ENCODE measurements around the gene PYCR2.

The PYCR2 gene

GRCh38 chr1:225897595-225898514 lies 26.2 kb downstream of the PYCR2 start:
- H3K4me1 ChIP-seq: no peaks in the 10 kb centered on the region
- no peak for DNase-seq
- no peaks in the 10 kb centered on the region for H3K27me3 ChIP-seq
- no peaks in the 10 kb centered on the region for H3K9me3 ChIP-seq
- TF ChIP-seq CTCF (IDR thresholded peaks at IDR 0.05; ENCODE audit: low read depth, low read length): no peak
- no peak overlapping the region for H3K4me3 ChIP-seq (ENCODE audit: low read depth, low read length)
- no peaks in the 10 kb centered on the region for H3K36me3 ChIP-seq

DNA sequence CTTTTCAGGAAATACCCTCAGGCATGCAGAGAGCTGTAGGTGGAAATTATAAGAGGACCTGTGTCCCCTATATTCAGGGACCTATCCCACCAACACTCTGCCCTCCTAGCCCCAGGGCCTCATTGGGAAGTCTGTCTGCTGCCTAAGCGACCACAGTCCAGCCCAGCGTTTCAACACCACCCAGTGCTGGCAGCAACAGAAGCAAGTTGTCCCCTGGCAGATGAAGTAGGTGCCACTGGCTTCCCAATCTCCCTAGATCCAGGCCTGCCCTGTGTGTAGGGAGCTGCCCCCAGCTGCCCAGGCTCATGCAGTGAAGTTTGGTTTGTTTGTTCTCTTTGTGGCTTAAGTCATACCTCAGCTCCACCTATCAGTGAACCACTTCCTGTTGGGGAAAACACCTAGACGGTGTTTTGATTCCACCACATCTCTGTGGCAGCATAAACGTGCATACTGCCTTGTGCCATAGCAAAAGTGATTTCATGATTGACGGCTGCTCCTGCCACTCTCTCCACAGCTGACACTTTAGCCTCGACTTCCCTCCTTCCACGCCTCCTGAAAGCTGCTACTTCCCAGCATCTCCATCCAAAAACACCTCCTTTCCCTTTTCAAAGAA lies 27.0 kb downstream of the PYCR2 start:
- Histone ChIP-seq H3K27me3 (no peaks in the 10 kb centered on the region), H3K4me1 (no peaks in the 10 kb centered on the region), H3K36me3 (no peaks in the 10 kb centered on the region), H3K4me3 (ENCODE audit: low read depth, low read length) (no peak overlapping the region), H3K9me3 (no peaks in the 10 kb centered on the region)
- no peak for TF ChIP-seq CTCF (IDR thresholded peaks at IDR 0.05; ENCODE audit: low read depth, low read length)
- DNase-seq: no peak

DNA sequence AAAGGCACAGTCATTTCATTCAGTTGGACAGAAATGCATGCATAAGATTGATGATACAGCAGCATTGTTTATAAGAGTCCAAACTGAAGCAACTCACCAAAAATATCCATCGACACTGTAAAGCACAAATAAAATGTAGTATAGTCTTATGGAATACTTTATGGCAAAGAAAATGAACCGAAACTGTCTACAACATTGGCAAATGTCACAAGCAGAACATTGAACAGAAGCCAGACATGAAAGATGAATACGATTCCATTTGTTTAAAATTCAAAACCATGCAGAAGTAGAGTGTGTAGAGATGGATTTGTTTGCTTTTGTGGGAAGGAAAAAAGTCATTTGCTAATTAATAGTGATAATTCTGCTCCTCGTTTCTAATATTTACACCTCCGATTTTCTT lies 27.6 kb downstream of the PYCR2 start:
- no peak for TF ChIP-seq CTCF (IDR thresholded peaks at IDR 0.05; ENCODE audit: low read depth, low read length)
- Histone ChIP-seq H3K4me3 (ENCODE audit: low read depth, low read length) (no peak overlapping the region), H3K27me3 (no peaks in the 10 kb centered on the region), H3K4me1 (no peaks in the 10 kb centered on the region), H3K9me3 (no peaks in the 10 kb centered on the region), H3K36me3 (no peaks in the 10 kb centered on the region)
- DNase-seq: no peak

- no peaks in the 10 kb centered on the region for H3K4me1 ChIP-seq
- no peak overlapping the region for H3K4me3 ChIP-seq (ENCODE audit: low read depth, low read length)
- no peaks in the 10 kb centered on the region for H3K27me3 ChIP-seq
- no peaks in the 10 kb centered on the region for H3K9me3 ChIP-seq
- no peak for TF ChIP-seq CTCF (IDR thresholded peaks at IDR 0.05; ENCODE audit: low read depth, low read length)
- no peak for DNase-seq
- no peaks in the 10 kb centered on the region for H3K36me3 ChIP-seq
Measured at GRCh38 chr1:225892307-225892706, 31.7 kb downstream of the PYCR2 start.

DNA sequence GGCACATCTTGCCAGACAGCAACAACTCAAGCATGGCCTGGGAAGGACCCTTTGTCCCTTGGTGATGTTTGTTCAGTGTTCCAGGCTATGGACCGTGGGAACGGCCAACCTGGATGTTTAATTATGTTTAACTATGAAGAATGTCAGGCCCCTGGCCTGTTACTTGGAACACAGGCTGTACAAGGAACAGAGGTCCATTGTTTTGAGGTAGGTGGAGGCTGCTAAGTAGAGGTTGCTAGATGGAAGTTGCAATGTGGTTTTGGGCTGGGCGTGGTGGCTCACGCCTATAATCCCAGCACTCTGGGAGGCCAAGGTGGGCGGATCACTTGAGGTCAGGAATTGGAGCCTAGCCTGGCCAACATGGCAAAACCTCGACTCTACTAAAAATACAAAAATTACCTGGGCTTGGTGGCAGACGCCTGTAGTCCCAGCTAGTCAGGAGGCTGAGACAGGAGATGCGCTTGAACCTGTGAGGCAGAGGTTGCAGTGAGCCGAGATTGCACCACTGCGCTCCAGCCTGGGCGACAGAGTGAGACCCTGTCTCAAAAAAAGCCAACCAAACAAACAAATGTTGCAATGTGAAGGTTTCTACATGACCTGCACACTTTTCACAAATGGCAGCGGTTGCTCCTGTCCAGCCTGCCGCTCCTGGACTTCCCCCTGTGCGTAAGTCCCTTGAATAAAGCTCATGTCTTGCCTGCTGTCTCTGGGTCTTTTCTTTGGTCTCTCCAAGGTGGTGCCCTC lies 32.6 kb downstream of the PYCR2 start:
- no peak overlapping the region for H3K4me3 ChIP-seq (ENCODE audit: low read depth, low read length)
- no peaks in the 10 kb centered on the region for H3K9me3 ChIP-seq
- DNase-seq: no peak
- no peaks in the 10 kb centered on the region for H3K4me1 ChIP-seq
- H3K27me3 ChIP-seq: no peaks in the 10 kb centered on the region
- no peak for TF ChIP-seq CTCF (IDR thresholded peaks at IDR 0.05; ENCODE audit: low read depth, low read length)
- H3K36me3 ChIP-seq: no peaks in the 10 kb centered on the region
